Endothelial cell of umbilical vein (primary cell): Measurements from ENCODE around the gene RAB6B. TPM values are rescaled to one million over a fixed set of nuclear protein-coding genes. Genes with fewer than 3 reads are reported as not detected.

Experiments
- BruUV-seq: library from RNA; stranded (reverse); fragments of 400-500 nt; replicated peaks from 2 replicates; lab custom pipeline; 2021; lab: Mats Ljungman, UMichigan
- CTCF ChIA-PET: fragments of 300-600, 350-600 bp; sonication (Branson Sonifier 250); formaldehyde crosslinking; loops from one replicate; lab custom pipeline; 2021; ENCODE audit warnings: antibody characterized with exemption, inconsistent platforms; lab: Charles Lee
- POLR2A ChIA-PET: fragments of 300-600, 350-600 bp; sonication (Branson Sonifier 250); formaldehyde crosslinking; loops from one replicate; lab custom pipeline; 2021; ENCODE audit warnings: antibody characterized with exemption, inconsistent platforms; lab: Charles Lee
- DNase-seq: peaks from one replicate; pipeline ENCODE4 v3.0.0-alpha.2; 2011; ENCODE audit warnings: low read depth, low spot score
- FAIRE-seq: peaks from 2 replicates; lab custom pipeline; 2011; peaks lifted over from hg19 to GRCh38; lab: Jason Lieb, UNC
- H2AFZ ChIP-seq: 2 replicates; pipeline ENCODE4 v1.6.0; 2012; ENCODE audit warnings: low read depth, low read length, control low read depth, inconsistent platforms
- H3K27ac ChIP-seq: 2 replicates; pipeline ENCODE4 v1.5.1; 2011; ENCODE audit warnings: low read depth, mild to moderate bottlenecking, control low read depth, low read length, moderate library complexity; ENCODE audit not compliant: insufficient read depth
- H3K27me3 ChIP-seq, 2 experiments: 2 replicates each; pipeline versions ENCODE4 v1.6.0 to v1.6.1; 2011; ENCODE audit warnings: low read length in 2 of 2, mixed read lengths in 1 of 2; ENCODE audit not compliant: control insufficient read depth in 2 of 2, insufficient read depth in 2 of 2
- H3K36me3 ChIP-seq, 2 experiments: 2 replicates in 1 of 2; 3 replicates in 1 of 2; pipeline ENCODE4 v1.5.1; 2011; ENCODE audit warnings: low read length in 2 of 2, mild to moderate bottlenecking in 1 of 2, moderate library complexity in 1 of 2; ENCODE audit not compliant: control insufficient read depth in 2 of 2, insufficient read depth in 2 of 2; ENCODE audit errors: extremely low read depth in 1 of 2
- H3K4me1 ChIP-seq: 3 replicates; pipeline ENCODE4 v1.5.1; 2011; ENCODE audit warnings: mild to moderate bottlenecking, low read length; ENCODE audit not compliant: control insufficient read depth, insufficient read depth; ENCODE audit errors: extremely low read depth
- H3K4me2 ChIP-seq: 2 replicates; pipeline ENCODE4 v1.6.1; 2011; ENCODE audit warnings: low read length, control low read depth, mixed read lengths; ENCODE audit not compliant: insufficient read depth
- H3K4me3 ChIP-seq, 3 experiments: fragments of 200-600 bp in 1 of 3; sonication (generic), shearing (Covaris generic) in 1 of 3; replicated peaks in 1 of 3; 2 replicates each; pipeline ENCODE4 v1.5.1; 2011 to 2016; ENCODE audit warnings: control low read depth in 3 of 3, low read length in 3 of 3, mild to moderate bottlenecking in 2 of 3, inconsistent platforms in 1 of 3, low read depth in 1 of 3, moderate library complexity in 1 of 3; ENCODE audit not compliant: insufficient read depth in 1 of 3
- H3K79me2 ChIP-seq: 2 replicates; pipeline ENCODE4 v1.6.0; 2012; ENCODE audit warnings: low read length, inconsistent platforms; ENCODE audit not compliant: control insufficient read depth, insufficient read depth
- H3K9ac ChIP-seq: replicated peaks from 2 replicates; pipeline ENCODE3; 2011; ENCODE audit warnings: low read length, control low read depth; ENCODE audit not compliant: insufficient read depth; ENCODE audit errors: extremely low read depth
- H3K9me1 ChIP-seq: replicated peaks from 3 replicates; pipeline ENCODE4 v1.6.0; 2011; ENCODE audit warnings: mild to moderate bottlenecking, low read length; ENCODE audit not compliant: control insufficient read depth, insufficient read depth; ENCODE audit errors: extremely low read depth
- H3K9me3 ChIP-seq: replicated peaks from 2 replicates; pipeline ENCODE4 v1.5.1; 2012; ENCODE audit warnings: low read length, inconsistent platforms; ENCODE audit not compliant: control insufficient read depth, insufficient read depth
- H4K20me1 ChIP-seq: replicated peaks from 2 replicates; pipeline ENCODE3; 2011; ENCODE audit warnings: mild to moderate bottlenecking, low read length; ENCODE audit not compliant: control insufficient read depth, insufficient read depth; ENCODE audit errors: extremely low read depth
- CTCF ChIP-seq, 2 donors: IDR thresholded peaks; 1 replicate in 1 of 2; 2 replicates in 1 of 2; pipeline ENCODE4 v1.5.1; 2011; ENCODE audit warnings: low read length in 2 of 2, mild to moderate bottlenecking in 2 of 2, moderate library complexity in 2 of 2, control low read depth in 1 of 2, inconsistent platforms in 1 of 2, low read depth in 1 of 2; ENCODE audit not compliant: insufficient read depth in 1 of 2; ENCODE audit errors: extremely low read depth in 1 of 2
- EZH2 ChIP-seq: IDR thresholded peaks from 2 replicates; pipeline ENCODE4 v1.6.1; 2012; ENCODE audit warnings: borderline replicate concordance, low read depth, mild to moderate bottlenecking, moderate library complexity, low read length, inconsistent platforms; ENCODE audit not compliant: severe bottlenecking
- FOS ChIP-seq: IDR thresholded peaks from 2 replicates; pipeline ENCODE4 v1.6.1; 2011; ENCODE audit warnings: mild to moderate bottlenecking, low read length, moderate library complexity, borderline replicate concordance; ENCODE audit not compliant: insufficient read depth
- GATA2 ChIP-seq: IDR thresholded peaks from 2 replicates; pipeline ENCODE4 v1.7.0; 2011; ENCODE audit warnings: low read depth, mild to moderate bottlenecking, moderate library complexity, mixed read lengths, low read length; ENCODE audit not compliant: insufficient read length, insufficient read depth
- JUN ChIP-seq: IDR thresholded peaks from 2 replicates; pipeline ENCODE4 v1.6.1; 2011; ENCODE audit warnings: borderline replicate concordance, low read depth; ENCODE audit not compliant: insufficient read length, insufficient read depth
- MYC ChIP-seq: IDR thresholded peaks from one replicate; pipeline ENCODE4 v1.6.1; 2011; ENCODE audit warnings: mild to moderate bottlenecking, low read depth, low read length
- POLR2A ChIP-seq: IDR thresholded peaks from 2 replicates; pipeline ENCODE4 v1.6.1; 2012; ENCODE audit warnings: low read depth, mild to moderate bottlenecking, control low read depth, low read length
- POLR2AphosphoS5 ChIP-seq: IDR thresholded peaks from 2 replicates; pipeline ENCODE4 v1.6.1; 2012; ENCODE audit warnings: low read depth, mild to moderate bottlenecking, control low read depth, low read length, moderate library complexity; ENCODE audit not compliant: insufficient read depth
- dilution Hi-C: fragments of 300-500 bp; cut with MboI; formaldehyde crosslinking; loops from one replicate; pipeline ENCODE4 v1.15.0; 2019; ENCODE audit warnings: low sequenced_read_pairs; ENCODE audit not compliant: extremely low pct_ligation_motif_present
- intact Hi-C: fragments of 100-400 bp; cut with micrococcal nuclease; formaldehyde crosslinking; loops from one replicate; pipeline ENCODE4 v1.10.0; 2022
- polyA plus RNA-seq, 4 experiments: library from polyadenylated mRNA; depleted of rRNA in 3 of 4; stranded (reverse) in 3 of 4; unstranded in 1 of 4; fragments of >200 nt; gene quantifications; 2 replicates each; pipeline versions ENCODE4 v1.2.1 to v1.2.3, GENCODE V29; 2011 to 2012; ENCODE audit warnings: missing spikeins in 1 of 4
- total RNA-seq: library from RNA; stranded (reverse); gene quantifications from 2 replicates; pipeline ENCODE4 v1.2.3, GENCODE V29; 2021
- TF ChIP-seq, protein P1 (sequence below): IDR thresholded peaks from 2 replicates; pipeline ENCODE4 v1.6.1; 2011; ENCODE audit not compliant: insufficient read depth, insufficient read length

The RAB6B gene
- total and polyA plus RNA-seq, 2 donors (not counting 3 experiments of a cell fraction or from before 2014, with no cell fraction given): 1.7 to 6.7 TPM

DNA sequence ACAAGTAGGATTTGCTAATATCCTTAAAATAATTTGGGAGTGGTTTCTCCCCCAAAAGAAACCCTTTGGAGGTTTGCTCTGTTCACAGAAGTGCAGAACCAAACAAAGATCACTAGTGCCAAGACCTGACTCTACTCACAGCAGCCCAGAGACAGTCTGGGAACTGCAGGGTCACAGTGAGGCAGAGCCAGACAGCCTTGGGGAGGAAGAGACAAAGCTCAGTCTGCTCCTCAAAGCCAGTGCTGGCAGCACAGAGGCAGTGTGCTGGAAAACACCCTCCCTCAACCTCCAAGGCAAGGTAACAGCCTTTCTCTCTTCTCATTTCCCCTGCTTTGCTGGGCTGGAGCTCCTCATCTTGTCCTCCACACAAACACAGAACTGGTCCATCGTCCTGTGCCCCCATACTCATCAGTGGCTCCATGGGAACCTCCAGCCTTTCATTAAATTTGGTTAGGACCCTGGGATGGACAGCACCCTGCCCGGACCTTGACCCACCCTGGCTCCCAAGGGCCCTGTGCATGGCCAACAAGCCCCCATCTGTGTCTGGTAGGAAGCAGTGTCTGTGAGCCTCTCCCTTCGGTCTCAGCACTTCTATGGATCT, 12.6 kb downstream of the RAB6B start:
- CTCF ChIA-PET: no interaction called here

More for the DNA sequence above, 12.6 kb downstream of the RAB6B start:
- H3K9ac ChIP-seq: no peak overlapping the region
- FAIRE-seq (no peak), DNase-seq (no peak)
- H3K4me1 ChIP-seq: no peaks in the 10 kb centered on the region
- H3K4me3 ChIP-seq: no peak overlapping the region
- H3K9me1 ChIP-seq: no peaks in the 10 kb centered on the region
- TF ChIP-seq POLR2AphosphoS5: no peak
- no peak for TF ChIP-seq EZH2
- TF ChIP-seq, protein P1, sequence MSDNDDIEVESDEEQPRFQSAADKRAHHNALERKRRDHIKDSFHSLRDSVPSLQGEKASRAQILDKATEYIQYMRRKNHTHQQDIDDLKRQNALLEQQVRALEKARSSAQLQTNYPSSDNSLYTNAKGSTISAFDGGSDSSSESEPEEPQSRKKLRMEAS: no peak
- TF ChIP-seq GATA2: no peak
- TF ChIP-seq JUN: no peak
- no peak for TF ChIP-seq MYC
- no peak for TF ChIP-seq POLR2A
- no peak for TF ChIP-seq FOS
- no peak for TF ChIP-seq CTCF (IDR thresholded peaks at IDR 0.05; ENCODE audit: extremely low read depth in 1 of 2, insufficient read depth in 1 of 2, low read depth in 1 of 2, low read length in 2 of 2)
- H3K79me2 ChIP-seq: no peaks in the 10 kb centered on the region
- dilution Hi-C loops: no loop called here
- H3K36me3 ChIP-seq: no peaks in the 10 kb centered on the region
- H4K20me1 ChIP-seq: no peaks in the 10 kb centered on the region
- POLR2A ChIA-PET: no interaction called here
- H3K27me3 ChIP-seq: peaks cover 0 to 4% of the 10 kb centered on the region in 2 experiments
- BruUV-seq: no TSS peak
- no peak overlapping the region for H3K27ac ChIP-seq
- H2AFZ ChIP-seq: no peak overlapping the region
- H3K4me2 ChIP-seq: no peak overlapping the region
- intact Hi-C loops: no loop called here
- H3K9me3 ChIP-seq: no peaks in the 10 kb centered on the region
